HG03159 (cell line): ENCODE data around the gene GLIS1.

Experiments
- ATAC-seq: cut with Tn5 transposase; IDR thresholded peaks from one replicate; pipeline ENCODE4 v1.9.1; 2021; ENCODE audit warnings: mild to moderate bottlenecking, moderate library complexity; ENCODE audit not compliant: unreplicated experiment

Gene GLIS1

DNA sequence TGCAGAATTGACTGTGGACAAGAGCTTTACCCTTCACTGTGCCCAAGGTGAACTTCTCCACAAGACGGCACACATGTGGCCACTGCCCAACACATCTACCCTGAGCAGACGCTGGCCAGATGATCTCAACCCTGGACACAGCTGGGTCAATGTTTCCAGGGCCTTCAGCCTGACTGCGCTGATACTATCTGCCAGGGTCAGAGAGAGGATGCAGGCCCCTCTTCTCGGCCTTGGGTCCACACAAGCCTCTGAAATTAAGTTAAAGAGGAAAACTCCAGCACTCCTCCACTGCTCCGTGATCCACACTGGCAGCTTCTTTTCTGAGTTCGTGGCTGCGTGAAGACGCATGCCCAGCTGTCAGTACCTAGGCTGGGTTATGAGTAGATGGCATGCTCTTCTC lies 58.1 kb downstream of the GLIS1 start:
- ATAC-seq, result no peak

DNA sequence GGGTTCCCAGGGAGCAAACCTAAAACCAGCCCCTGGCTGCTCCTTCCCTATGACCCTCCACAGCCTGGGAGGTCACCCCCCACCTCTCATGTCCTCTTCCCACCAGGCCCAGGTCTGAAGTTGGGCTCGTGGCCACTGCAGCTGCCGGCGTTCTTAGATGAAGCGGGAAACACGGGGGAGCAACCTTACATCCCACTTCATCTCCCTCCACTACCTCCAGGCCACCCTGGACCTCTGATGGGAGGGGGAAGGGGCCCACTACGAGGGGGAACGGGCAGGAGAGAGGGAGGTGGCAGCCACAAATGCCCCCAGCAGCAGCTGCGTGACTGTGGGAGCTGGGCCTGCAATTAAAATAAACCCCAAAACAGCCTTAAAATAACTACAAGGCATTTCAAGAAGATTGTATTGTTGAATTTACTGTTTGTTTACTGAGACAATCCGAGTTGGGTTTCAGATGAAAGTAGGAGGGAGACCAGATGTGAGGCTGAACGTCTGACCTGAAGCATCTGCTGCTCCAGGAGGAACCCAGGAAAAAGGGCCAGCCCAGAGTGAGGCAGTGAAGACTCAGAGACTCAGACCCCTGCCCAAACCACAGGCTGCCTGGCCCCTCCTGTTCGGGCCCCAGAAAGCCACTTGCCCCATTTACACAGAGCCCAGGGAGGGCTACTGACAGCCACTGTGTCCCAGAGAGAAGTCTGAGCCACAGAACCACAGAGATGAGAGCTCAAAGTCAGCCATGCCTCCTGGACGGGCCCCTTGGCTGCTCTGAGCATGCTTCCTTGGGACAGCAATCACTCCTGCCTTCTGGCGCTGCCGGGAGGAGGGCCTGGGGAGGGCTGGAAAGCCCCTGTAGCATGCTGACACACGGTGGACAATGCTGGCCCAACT lies 59.8 kb downstream of the GLIS1 start:
- no peak for ATAC-seq

- no peak for ATAC-seq
Observed at GRCh38 chr1:53678507-53678906, 60.5 kb downstream of the GLIS1 start.

DNA sequence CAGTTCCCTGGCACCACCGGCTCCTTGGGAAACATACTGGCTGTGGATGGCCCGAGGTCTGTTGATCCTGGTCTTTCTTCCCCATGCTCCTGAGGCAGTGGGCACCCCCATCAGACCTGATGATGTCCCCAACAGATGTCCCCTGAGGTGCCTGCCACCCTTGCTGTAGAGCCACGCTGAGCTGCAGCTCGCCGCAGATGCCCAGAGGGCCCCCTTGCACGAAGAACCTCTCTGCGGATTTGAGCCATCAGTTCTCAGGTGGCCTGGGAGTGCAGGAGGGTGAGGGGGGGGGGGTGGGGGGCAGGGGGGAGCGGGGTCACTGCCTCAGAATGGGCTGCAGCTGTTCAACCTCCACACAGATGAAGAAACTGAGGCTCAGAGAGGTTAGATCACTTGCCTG lies 60.9 kb downstream of the GLIS1 start:
- ATAC-seq, result no peak

GRCh38 chr1:53677486-53677885 lies 61.5 kb downstream of the GLIS1 start:
- ATAC-seq, result no peak

DNA sequence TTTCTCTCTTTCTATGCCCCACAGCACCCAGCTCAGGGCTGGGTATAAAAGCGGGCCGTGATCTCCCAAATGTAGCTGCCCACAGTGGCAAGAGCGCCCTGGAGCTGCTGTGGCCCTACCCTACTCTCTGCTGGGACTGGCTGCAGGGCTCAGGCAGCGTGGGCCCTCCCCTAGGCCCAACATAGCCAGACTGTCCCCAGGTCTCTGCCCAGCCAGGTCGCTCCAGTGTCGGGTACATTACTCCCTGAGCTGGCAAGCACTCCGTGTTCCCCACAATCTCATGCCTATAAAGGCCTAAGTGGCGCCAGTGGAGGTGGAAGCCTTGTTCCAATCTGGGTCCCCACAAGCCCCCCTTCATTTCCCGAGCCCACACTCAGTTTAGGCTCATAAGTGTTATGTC lies 66.2 kb downstream of the GLIS1 start:
- no peak for ATAC-seq

- no peak for ATAC-seq
Observed at GRCh38 chr1:53672243-53672642, 66.7 kb downstream of the GLIS1 start.

GRCh38 chr1:53669621-53670191 lies 69.3 kb downstream of the GLIS1 start:
- no peak for ATAC-seq

DNA sequence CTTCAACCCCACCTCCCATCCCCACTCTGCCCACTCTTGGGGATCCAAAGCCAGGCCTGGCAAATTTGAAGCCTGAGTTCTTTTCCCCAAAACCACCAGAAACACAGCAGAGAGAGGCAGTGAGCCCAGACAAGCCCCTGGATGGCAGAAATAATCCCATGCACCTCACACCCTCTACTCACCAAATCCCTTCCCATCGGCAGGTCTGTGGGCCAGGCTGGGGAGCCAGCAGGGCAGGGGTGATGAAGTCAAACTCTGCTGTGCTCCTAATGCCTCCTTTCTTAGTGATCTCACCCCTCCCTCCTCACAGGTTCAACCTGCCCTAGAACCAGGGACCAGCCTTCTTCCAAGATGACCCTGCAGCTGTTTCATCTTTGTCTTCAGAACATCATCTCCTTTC lies 72.4 kb downstream of the GLIS1 start:
- no peak for ATAC-seq

DNA sequence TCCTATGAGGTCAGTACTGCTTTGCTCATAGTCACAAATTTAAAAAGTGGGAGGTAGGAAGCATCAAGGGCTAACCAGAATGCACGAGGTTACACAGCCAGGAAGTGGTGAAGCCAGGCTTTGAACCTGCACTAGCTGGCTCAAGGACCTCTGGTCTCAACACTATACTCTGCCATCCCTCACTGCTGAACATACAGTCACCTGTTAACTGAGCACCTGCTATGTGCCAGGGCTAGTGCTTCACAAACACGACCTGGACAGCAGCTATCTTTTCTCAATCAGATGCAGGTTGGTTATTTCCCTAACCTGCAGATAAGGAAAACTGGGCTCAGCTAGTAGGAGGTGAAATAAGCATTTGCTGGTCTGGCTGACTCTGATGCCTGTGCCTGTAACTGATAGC lies 73.0 kb downstream of the GLIS1 start:
- ATAC-seq, result no peak

GRCh38 chr1:53663529-53664300 lies 75.2 kb downstream of the GLIS1 start:
- no peak for ATAC-seq

DNA sequence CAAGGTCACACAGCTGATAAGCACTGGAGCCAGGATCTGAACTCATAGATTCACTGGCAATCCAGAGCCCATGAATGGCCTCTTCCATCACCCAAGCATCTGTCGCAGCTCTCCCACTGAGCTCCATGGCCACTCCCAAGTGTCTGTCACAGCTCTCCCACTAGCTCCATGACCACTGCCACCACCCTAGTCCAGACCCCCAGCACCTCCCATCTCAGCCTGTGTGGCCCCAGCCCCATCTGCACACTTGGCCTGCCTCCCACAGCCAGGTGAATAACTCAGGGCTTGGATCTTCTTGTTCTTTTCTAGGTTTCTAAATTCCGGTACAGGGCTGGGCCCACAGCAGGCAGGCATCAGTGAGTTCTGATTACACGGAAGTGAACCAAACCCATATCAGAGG lies 76.0 kb downstream of the GLIS1 start:
- ATAC-seq, result no peak

DNA sequence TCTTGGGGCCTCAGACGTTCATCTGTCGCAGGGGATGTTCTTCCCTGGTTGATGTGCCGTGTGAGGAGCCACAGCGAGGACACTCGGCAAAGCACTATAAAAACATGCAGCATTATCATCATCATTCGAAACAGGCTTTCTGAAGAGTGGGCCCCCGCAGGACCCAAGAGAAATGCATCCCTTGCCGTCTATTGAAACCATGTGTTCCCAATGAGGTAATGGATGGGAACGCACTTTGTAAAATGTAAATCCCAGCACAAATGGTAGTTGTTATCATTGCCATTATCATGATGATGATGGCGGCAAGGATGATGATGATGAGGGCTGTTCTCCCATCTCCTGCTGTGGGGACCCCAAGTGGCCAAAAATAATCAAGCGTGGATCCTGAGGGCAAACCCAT lies 76.8 kb downstream of the GLIS1 start:
- no peak for ATAC-seq

DNA sequence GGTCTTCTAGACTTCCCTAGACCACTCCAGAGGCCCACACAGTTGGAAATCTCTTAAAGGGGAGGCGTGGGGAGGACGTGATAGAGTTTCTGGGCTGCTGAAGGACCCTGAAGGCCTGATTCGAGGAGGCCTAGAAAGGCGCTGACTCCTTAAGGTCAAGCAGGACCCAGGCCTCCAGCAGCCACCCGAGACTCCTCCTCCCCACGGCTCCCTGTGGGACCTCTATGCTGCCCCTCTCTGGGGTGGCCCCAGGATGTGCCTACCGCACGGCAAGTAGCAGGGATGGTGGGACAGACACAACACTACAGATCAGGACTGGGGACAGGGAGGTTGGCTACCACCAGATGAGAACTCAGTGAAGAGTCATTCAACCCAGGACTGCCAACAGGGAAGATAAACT lies 77.5 kb downstream of the GLIS1 start:
- no peak for ATAC-seq

- no peak for ATAC-seq
Observed at GRCh38 chr1:53660666-53661065, 78.3 kb downstream of the GLIS1 start.

GRCh38 chr1:53659436-53659835 lies 79.5 kb downstream of the GLIS1 start:
- ATAC-seq, result no peak

- ATAC-seq, result no peak
Observed at GRCh38 chr1:53658489-53659230, 80.3 kb downstream of the GLIS1 start.

- ATAC-seq, result no peak
Observed at GRCh38 chr1:53657891-53658396, 81.0 kb downstream of the GLIS1 start.

DNA sequence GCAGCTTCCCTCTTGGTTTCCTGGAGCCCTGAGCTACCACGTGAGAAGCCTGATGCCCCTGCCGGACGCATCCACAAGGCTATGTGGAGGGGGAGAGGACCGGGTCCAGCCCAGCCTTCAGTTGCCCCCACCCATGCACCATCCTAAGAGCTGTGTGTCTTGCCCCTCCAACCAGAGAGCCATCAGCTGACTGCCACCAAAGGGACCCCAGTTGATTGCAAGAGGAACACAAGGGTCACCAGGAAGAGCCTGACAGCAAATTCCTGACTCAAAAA lies 81.5 kb downstream of the GLIS1 start:
- no peak for ATAC-seq

- ATAC-seq, result no peak
Observed at GRCh38 chr1:53656747-53657530, 82.0 kb downstream of the GLIS1 start.
